ENCODE data around the gene LARGE1. TPM values are rescaled to one million over a fixed set of nuclear protein-coding genes. Genes with fewer than 3 reads are reported as not detected.

Gene LARGE1
- total and polyA plus RNA-seq, 2 of the 4 experiments (the other 2 are of a cell fraction), result 6.2 to 12.4 TPM

- Histone ChIP-seq H3K14ac (replicated peaks; ENCODE audit: low read depth, low read length) (no peak overlapping the region), H4K8ac (ENCODE audit: low read depth in 2 of 2, low read length in 2 of 2) (no peak overlapping the region), H3K79me1 (ENCODE audit: low read depth in 1 of 2, low read length in 2 of 2) (peaks cover 26 to 32% of the 10 kb centered on the region in 2 experiments), H3K36me3 (ENCODE audit: control insufficient read depth, insufficient read depth, low read length) (no peaks in the 10 kb centered on the region), H3K9ac (ENCODE audit: low read depth, low read length) (no peak overlapping the region), H4K20me1 (ENCODE audit: insufficient read depth, low read length) (0 out of 2 replicates have a peak, but pooled peaks cover 7% of the 10 kb centered on the region), H3K56ac (ENCODE audit: extremely low read depth, insufficient read depth, low read length) (no peak overlapping the region), H3K4ac (ENCODE audit: low read depth, low read length) (no peak overlapping the region), H2BK15ac (ENCODE audit: low read depth, low read length) (no peak overlapping the region), H3K23ac (ENCODE audit: low read depth, low read length) (no peak overlapping the region), H2BK5ac (ENCODE audit: low read depth, low read length, poor library complexity, severe bottlenecking) (no peak overlapping the region), H2BK120ac (ENCODE audit: low read depth, low read length) (no peak overlapping the region), H3K9me3 (ENCODE audit: control insufficient read depth, insufficient read depth, low read length) (no peaks in the 10 kb centered on the region), H3K27ac (ENCODE audit: insufficient read depth, low read length) (no peak overlapping the region), H3K27me3 (ENCODE audit: control insufficient read depth, insufficient read depth, low read length) (no peaks in the 10 kb centered on the region), H3K9me1 (ENCODE audit: insufficient read depth, low read length) (peaks cover 5% of the 10 kb centered on the region), H2BK20ac (ENCODE audit: low read depth, low read length) (no peak overlapping the region), H3K4me2 (ENCODE audit: low read depth, low read length) (no peak overlapping the region), H3K4me3 (ENCODE audit: insufficient read depth, low read depth, low read length) (no peak overlapping the region), H4K5ac (ENCODE audit: low read depth, low read length) (no peak overlapping the region), H2AK5ac (ENCODE audit: low read depth, low read length) (no peak overlapping the region), H4K91ac (ENCODE audit: insufficient read depth, low read depth, low read length) (no peak overlapping the region), H3K4me1 (ENCODE audit: control insufficient read depth, insufficient read depth, low read length) (peaks cover 9% of the 10 kb centered on the region), H3K18ac (ENCODE audit: low read depth, low read length) (no peak overlapping the region), H2AK9ac (replicated peaks; ENCODE audit: low read depth, low read length, poor library complexity) (no peak overlapping the region), H2AFZ (replicated peaks; ENCODE audit: low read length, poor library complexity) (no peak overlapping the region)
- dilution Hi-C loops (cut with HindIII; ENCODE audit: low sequenced_read_pairs, unreplicated experiment) (no loop called here), in situ Hi-C loops (cut with MboI; ENCODE audit: low sequenced_read_pairs) (no loop called here), intact Hi-C loops (cut with micrococcal nuclease) (no loop called here)
- no peak for DNase-seq
- ChIA-PET POLR2A (ENCODE audit: unreplicated experiment) (no interaction called here), CTCF (no interaction called here)
- WGBS, 2 experiments (ENCODE audit: extremely low coverage in 2 of 2, insufficient read length in 1 of 2), result no CpG with 5 or more reads among the region's 5 CpGs
- no peak for TF ChIP-seq RCOR1 (IDR thresholded peaks at IDR 0.05; ENCODE audit: insufficient replicate concordance, low read length)
- BruUV-seq (replicated peaks), result no TSS peak
- ATAC-seq (ENCODE audit: low read depth), result no peak
Observed at GRCh38 chr22:33835265-33835664, 85.0 kb downstream of the LARGE1 start.

Data from IMR-90 (cell line).